ENCODE data around the gene RAF1.

- TF ChIP-seq EZH2 (IDR thresholded peaks at IDR 0.05): no peak
- TF ChIP-seq POLR2AphosphoS5 (IDR thresholded peaks at IDR 0.05; ENCODE audit: borderline replicate concordance, low read depth, low read length): no peak
- no peak for TF ChIP-seq FOXP2 (optimal IDR thresholded peaks at IDR 0.05; ENCODE audit: control extremely low read depth, extremely low read length, insufficient read depth)
Measured at GRCh38 chr3:12608376-12608775, 55.5 kb downstream of the RAF1 start.

All from SK-N-MC (cell line).